OCI-LY1 (cell line): Measurements from ENCODE around the gene NUMB.

Source experiments
- EZH2 ChIP-seq: fragments of 200-600 bp; sonication (generic), shearing (Covaris generic); IDR thresholded peaks from 2 replicates; pipeline ENCODE4 v1.8.0; 2017; ENCODE audit warnings: borderline replicate concordance, mixed run types, mild to moderate bottlenecking, antibody characterized with exemption, low read length, moderate library complexity, mixed read lengths
- TF ChIP-seq, protein P1 (sequence below): fragments of 200-600 bp; sonication (generic), shearing (Covaris generic); IDR thresholded peaks from 2 replicates; pipeline ENCODE4 v1.5.1; 2017; ENCODE audit warnings: mild to moderate bottlenecking, antibody characterized with exemption, low read length, moderate library complexity, mixed read lengths

DNA sequence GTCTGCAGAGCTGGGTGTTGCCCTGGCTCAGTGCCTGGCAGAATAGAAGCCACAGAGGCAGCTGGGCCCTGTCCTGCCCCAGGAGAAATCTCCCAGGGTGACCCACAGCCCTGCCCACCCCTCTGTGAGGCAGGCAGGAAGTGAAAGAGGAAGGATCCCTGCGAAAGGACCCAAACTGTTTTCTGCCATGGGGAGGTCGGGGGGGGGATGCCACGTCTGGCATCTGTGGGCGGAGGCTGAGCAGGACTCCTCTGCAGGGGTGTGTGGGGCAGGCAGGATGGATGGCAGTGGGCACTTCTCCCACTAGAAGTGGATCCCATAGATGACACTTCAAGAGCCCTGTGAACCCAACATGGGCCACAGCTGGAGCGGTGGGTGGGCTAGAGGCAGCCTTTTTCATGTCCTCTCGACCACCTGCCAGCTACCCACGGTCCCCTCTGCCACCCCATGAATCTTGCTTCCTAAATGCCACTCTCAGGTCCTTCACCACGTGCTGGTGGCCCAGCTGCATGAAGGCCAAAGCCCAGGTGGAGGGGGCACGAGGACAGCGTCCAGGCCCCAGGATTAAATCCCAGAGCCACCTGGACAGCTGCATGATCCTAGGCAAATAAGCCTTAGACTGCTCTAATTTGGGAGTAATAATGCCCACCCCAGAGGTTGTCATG lies 217.4 kb downstream of the NUMB start:
- TF ChIP-seq, protein P1, sequence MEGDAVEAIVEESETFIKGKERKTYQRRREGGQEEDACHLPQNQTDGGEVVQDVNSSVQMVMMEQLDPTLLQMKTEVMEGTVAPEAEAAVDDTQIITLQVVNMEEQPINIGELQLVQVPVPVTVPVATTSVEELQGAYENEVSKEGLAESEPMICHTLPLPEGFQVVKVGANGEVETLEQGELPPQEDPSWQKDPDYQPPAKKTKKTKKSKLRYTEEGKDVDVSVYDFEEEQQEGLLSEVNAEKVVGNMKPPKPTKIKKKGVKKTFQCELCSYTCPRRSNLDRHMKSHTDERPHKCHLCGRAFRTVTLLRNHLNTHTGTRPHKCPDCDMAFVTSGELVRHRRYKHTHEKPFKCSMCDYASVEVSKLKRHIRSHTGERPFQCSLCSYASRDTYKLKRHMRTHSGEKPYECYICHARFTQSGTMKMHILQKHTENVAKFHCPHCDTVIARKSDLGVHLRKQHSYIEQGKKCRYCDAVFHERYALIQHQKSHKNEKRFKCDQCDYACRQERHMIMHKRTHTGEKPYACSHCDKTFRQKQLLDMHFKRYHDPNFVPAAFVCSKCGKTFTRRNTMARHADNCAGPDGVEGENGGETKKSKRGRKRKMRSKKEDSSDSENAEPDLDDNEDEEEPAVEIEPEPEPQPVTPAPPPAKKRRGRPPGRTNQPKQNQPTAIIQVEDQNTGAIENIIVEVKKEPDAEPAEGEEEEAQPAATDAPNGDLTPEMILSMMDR = no peak
- no peak for TF ChIP-seq EZH2
